Mesenchymal stem cell (in vitro differentiated cells and primary cell): Measurements from ENCODE around the gene PAQR9. TPM values are rescaled to one million over a fixed set of nuclear protein-coding genes. Genes with fewer than 3 reads are reported as not detected.

Source experiments
- DNase-seq: peaks from one replicate; pipeline ENCODE4 v3.0.0-alpha.2; 2013
- H2AFZ ChIP-seq: one replicate; pipeline ENCODE4 v1.6.1; 2013; ENCODE audit warnings: low read depth, mild to moderate bottlenecking, control low read depth, inconsistent platforms, low read length, moderate library complexity
- H2AK5ac ChIP-seq: 2 replicates; pipeline ENCODE4 v1.6.1; 2013; ENCODE audit warnings: low read length, moderate library complexity, mild to moderate bottlenecking, inconsistent platforms; ENCODE audit not compliant: severe bottlenecking
- H2BK120ac ChIP-seq: one replicate; pipeline ENCODE4 v1.6.1; 2013; ENCODE audit warnings: low read depth, mild to moderate bottlenecking, inconsistent platforms, low read length, moderate library complexity
- H2BK12ac ChIP-seq, 2 experiments: one replicate each; pipeline ENCODE4 v1.6.1; 2013; ENCODE audit warnings: inconsistent platforms in 2 of 2, low read length in 2 of 2, mild to moderate bottlenecking in 2 of 2, moderate library complexity in 2 of 2, control low read depth in 1 of 2
- H2BK15ac ChIP-seq: one replicate; pipeline ENCODE4 v1.6.1; 2013; ENCODE audit warnings: mild to moderate bottlenecking, low read depth, inconsistent platforms; ENCODE audit not compliant: poor library complexity, severe bottlenecking
- H2BK5ac ChIP-seq: 2 replicates; pipeline ENCODE4 v1.6.1; 2013; ENCODE audit warnings: low read depth, mild to moderate bottlenecking, low read length, control low read depth, inconsistent platforms; ENCODE audit not compliant: poor library complexity, severe bottlenecking
- H3K14ac ChIP-seq, 2 experiments: one replicate each; pipeline ENCODE4 v1.6.1; 2013; ENCODE audit warnings: inconsistent platforms in 2 of 2, low read length in 2 of 2, control low read depth in 1 of 2, mild to moderate bottlenecking in 1 of 2, moderate library complexity in 1 of 2
- H3K18ac ChIP-seq, 2 experiments: one replicate each; pipeline ENCODE4 v1.6.1; 2013; ENCODE audit warnings: inconsistent platforms in 2 of 2, low read length in 2 of 2, control low read depth in 1 of 2, low read depth in 1 of 2, mild to moderate bottlenecking in 1 of 2
- H3K23ac ChIP-seq, 2 experiments: one replicate each; pipeline ENCODE4 v1.6.1; 2013; ENCODE audit warnings: inconsistent platforms in 2 of 2, low read length in 2 of 2, mild to moderate bottlenecking in 2 of 2, moderate library complexity in 2 of 2, control low read depth in 1 of 2
- H3K27ac ChIP-seq: 2 replicates; pipeline ENCODE4 v1.5.1; 2013; ENCODE audit warnings: mild to moderate bottlenecking, moderate library complexity, low read length, control low read depth, inconsistent platforms; ENCODE audit not compliant: poor library complexity, severe bottlenecking
- H3K27me3 ChIP-seq, 2 experiments: 2 replicates each; pipeline versions ENCODE4 v1.6.1 to v1.7.0; 2013; ENCODE audit warnings: low read length in 2 of 2, mild to moderate bottlenecking in 2 of 2, moderate library complexity in 2 of 2, control low read depth in 1 of 2, inconsistent platforms in 1 of 2; ENCODE audit not compliant: control insufficient read depth in 1 of 2, insufficient read depth in 1 of 2
- H3K36me3 ChIP-seq, 2 experiments: 2 replicates each; pipeline versions ENCODE4 v1.6.1 to v1.7.0; 2013; ENCODE audit warnings: low read length in 2 of 2, control low read depth in 1 of 2, inconsistent platforms in 1 of 2, low read depth in 1 of 2, mild to moderate bottlenecking in 1 of 2; ENCODE audit not compliant: insufficient read depth in 2 of 2, control insufficient read depth in 1 of 2
- H3K4ac ChIP-seq, 2 experiments: one replicate each; pipeline ENCODE4 v1.6.1; 2013; ENCODE audit warnings: inconsistent platforms in 2 of 2, low read length in 2 of 2, mild to moderate bottlenecking in 2 of 2, moderate library complexity in 2 of 2, control low read depth in 1 of 2, low read depth in 1 of 2
- H3K4me1 ChIP-seq: 2 replicates; pipeline ENCODE4 v1.6.1; 2013; ENCODE audit warnings: low read depth, low read length, control low read depth; ENCODE audit not compliant: control insufficient read depth, insufficient read depth
- H3K4me2 ChIP-seq: 2 replicates; pipeline ENCODE4 v1.6.1; 2013; ENCODE audit warnings: low read length, mild to moderate bottlenecking, inconsistent platforms; ENCODE audit not compliant: poor library complexity, severe bottlenecking
- H3K4me3 ChIP-seq, 2 experiments: 2 replicates each; pipeline versions ENCODE4 v1.5.1 to v1.7.0; 2013; ENCODE audit warnings: low read length in 2 of 2, mild to moderate bottlenecking in 2 of 2, control low read depth in 1 of 2, low read depth in 1 of 2; ENCODE audit not compliant: insufficient read depth in 1 of 2
- H3K79me1 ChIP-seq: replicated peaks from 2 replicates; pipeline ENCODE4 v1.6.1; 2013; ENCODE audit warnings: mild to moderate bottlenecking, control low read depth, low read length, inconsistent platforms; ENCODE audit not compliant: poor library complexity, severe bottlenecking
- H3K9ac ChIP-seq: 2 replicates; pipeline ENCODE4 v1.7.0; 2013; ENCODE audit warnings: mild to moderate bottlenecking, low read length, moderate library complexity
- H3K9me3 ChIP-seq: 2 replicates; pipeline ENCODE4 v1.7.0; 2013; ENCODE audit warnings: mild to moderate bottlenecking, low read length; ENCODE audit not compliant: control insufficient read depth
- H4K8ac ChIP-seq: one replicate; pipeline ENCODE4 v1.6.1; 2013; ENCODE audit warnings: inconsistent platforms, mild to moderate bottlenecking, low read length, moderate library complexity
- H4K91ac ChIP-seq: one replicate; pipeline ENCODE4 v1.6.1; 2013; ENCODE audit warnings: mild to moderate bottlenecking, low read length, inconsistent platforms
- WGBS: methylation state at CpG from one replicate; pipeline ENCODE4 v1.1.7; 2013; ENCODE audit warnings: mixed read lengths; 5-methylcytosine and 5-hydroxymethylcytosine counted together
- polyA plus RNA-seq, 2 experiments: library from polyadenylated mRNA; stranded (reverse); fragments of 200-250 nt; gene quantifications; one replicate each; pipeline ENCODE4 v1.2.3, GENCODE V29; 2013

Gene PAQR9, protein sequence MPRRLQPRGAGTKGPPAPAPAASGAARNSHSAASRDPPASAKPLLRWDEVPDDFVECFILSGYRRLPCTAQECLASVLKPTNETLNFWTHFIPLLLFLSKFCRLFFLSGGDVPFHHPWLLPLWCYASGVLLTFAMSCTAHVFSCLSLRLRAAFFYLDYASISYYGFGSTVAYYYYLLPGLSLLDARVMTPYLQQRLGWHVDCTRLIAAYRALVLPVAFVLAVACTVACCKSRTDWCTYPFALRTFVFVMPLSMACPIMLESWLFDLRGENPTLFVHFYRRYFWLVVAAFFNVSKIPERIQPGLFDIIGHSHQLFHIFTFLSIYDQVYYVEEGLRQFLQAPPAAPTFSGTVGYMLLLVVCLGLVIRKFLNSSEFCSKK
- polyA plus RNA-seq (2013, experiment 1 of 2): not detected
- not detected for polyA plus RNA-seq (2013, experiment 2 of 2)

DNA sequence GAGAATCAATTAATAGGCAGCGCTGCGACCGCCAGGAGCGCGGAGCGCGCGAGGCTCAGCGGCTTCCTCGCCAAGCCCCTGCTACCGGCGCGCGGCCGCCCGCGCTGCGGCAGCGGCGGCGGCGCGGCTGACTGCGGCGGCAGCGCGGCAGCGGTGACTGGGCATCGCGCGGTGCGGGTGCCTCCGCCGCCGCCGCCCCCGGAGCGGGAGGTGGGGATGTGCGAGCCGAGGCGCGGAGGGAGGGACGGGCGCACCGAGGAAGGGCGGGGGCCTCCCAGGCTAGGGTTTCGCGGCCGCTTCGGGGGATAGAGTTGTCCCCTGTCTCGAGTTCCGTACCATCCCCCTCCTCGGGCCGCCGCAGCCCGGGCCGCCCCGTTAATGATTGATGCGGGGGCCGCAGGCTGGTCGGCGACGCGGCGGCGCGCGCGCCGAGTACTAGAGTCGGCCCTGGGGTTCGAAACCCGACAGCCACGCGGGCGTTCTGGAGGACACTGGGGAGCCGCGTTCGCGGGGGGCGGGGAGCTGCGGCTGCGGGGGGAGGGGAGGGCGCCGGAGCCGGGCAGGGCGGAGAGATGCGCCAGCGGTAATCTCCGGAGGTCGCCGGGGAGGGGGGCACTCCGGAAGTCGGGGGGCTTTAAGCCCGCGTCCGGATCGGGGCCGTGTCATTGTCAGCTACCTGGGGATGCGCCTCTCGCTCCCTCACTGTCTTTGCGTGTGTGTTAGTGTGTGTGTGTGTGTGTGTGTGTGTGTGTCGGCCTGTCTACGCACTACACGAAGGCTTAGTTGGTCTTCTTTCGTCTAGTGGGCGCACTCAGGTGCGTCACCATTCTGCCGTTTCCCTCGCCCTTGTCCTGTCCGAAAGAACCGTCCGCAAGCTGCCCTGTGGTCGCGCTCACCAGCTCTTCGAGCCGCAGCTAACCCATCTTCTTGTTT, at the start of gene PAQR9:
Gene PAQR9, minus strand, starts transcription at position 159 of the 933 bp plus-strand sequence. CDS start 338 bp downstream, outside the sequence.
- Histone ChIP-seq H3K4ac (no peak within 1 kb of the TSS), H4K8ac (peak within 1 kb of the TSS; percentile 17), H3K14ac (no peak within 1 kb of the TSS), H2BK5ac (no peak within 1 kb of the TSS), H3K9ac (peak within 1 kb of the TSS; percentile 77), H3K23ac (peak within 1 kb of the TSS in 1 of 2 experiments; percentile 10), H3K18ac (no peak within 1 kb of the TSS), H2AK5ac (no peak within 1 kb of the TSS), H3K4me2 (peak within 1 kb of the TSS; percentile 82), H3K9me3 (no peaks in the 10 kb centered on the region), H3K79me1 (no peaks in the 10 kb centered on the region), H3K27me3 (peaks cover 0 to 13% of the 10 kb centered on the region in 2 experiments), H3K4me3 (peak within 1 kb of the TSS; percentile 79 to 81), H2AFZ (peak within 1 kb of the TSS; percentile 62), H2BK12ac (no peak within 1 kb of the TSS), H4K91ac (no peak within 1 kb of the TSS), H3K36me3 (no peaks in the 10 kb centered on the region), H2BK15ac (no peak within 1 kb of the TSS), H3K4me1 (peaks cover 17% of the 10 kb centered on the region), H2BK120ac (no peak within 1 kb of the TSS), H3K27ac (no peak within 1 kb of the TSS)
- 2% methylated on average over 100 of the region's 117 CpGs for WGBS
- no peak for DNase-seq

DNA sequence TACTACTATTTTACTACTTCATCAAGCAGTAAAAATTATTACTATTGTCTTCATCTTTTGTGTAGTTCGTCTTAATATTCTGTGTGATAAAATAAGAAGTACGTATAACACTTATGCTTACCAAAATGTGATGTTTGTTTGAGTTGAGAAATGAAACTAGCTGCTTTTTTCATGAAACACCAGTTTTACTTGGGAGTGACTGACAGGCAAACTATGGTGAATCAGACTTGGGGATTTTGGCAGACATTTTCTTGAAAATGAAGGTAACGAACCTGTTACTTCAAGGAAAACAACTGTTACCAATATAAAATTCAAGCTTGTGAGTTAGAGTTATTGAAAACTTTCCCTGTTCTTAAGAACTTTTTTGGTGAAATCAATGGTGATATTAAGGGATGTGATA, 48.2 kb upstream of the PAQR9 start:
- no peaks in the 10 kb centered on the region for H3K79me1 ChIP-seq
- no peak overlapping the region for H3K4me2 ChIP-seq
- peaks cover 0 to 40% of the 10 kb centered on the region in 2 experiments for H3K36me3 ChIP-seq
- no peak overlapping the region for H3K14ac ChIP-seq
- H2AK5ac ChIP-seq: no peak overlapping the region
- no peak overlapping the region for H2AFZ ChIP-seq
- H3K9me3 ChIP-seq: no peaks in the 10 kb centered on the region
- H3K23ac ChIP-seq: no peak overlapping the region
- no peak overlapping the region for H2BK5ac ChIP-seq
- no peak for DNase-seq
- no peaks in the 10 kb centered on the region for H3K27me3 ChIP-seq
- H4K91ac ChIP-seq: no peak overlapping the region
- H2BK15ac ChIP-seq: no peak overlapping the region
- H2BK12ac ChIP-seq: no peak overlapping the region
- H2BK120ac ChIP-seq: no peak overlapping the region
- no peak overlapping the region for H3K27ac ChIP-seq
- H3K9ac ChIP-seq: peak overlapping the region; percentile 8
- peaks cover 3% of the 10 kb centered on the region for H3K4me1 ChIP-seq
- 96% methylated on average over 2 of the region's 3 CpGs for whole genome bisulfite sequencing
- H3K4me3 ChIP-seq: no peak overlapping the region
- H4K8ac ChIP-seq: no peak overlapping the region
- H3K18ac ChIP-seq: no peak overlapping the region
- H3K4ac ChIP-seq: no peak overlapping the region

- Histone ChIP-seq H2BK5ac (no peak overlapping the region), H2AK5ac (no peak overlapping the region), H3K79me1 (no peaks in the 10 kb centered on the region), H3K4me2 (no peak overlapping the region), H4K91ac (no peak overlapping the region), H3K9ac (no peak overlapping the region), H3K4me1 (peaks cover 3% of the 10 kb centered on the region), H2BK15ac (no peak overlapping the region), H3K4ac (no peak overlapping the region), H3K23ac (no peak overlapping the region), H3K9me3 (no peaks in the 10 kb centered on the region), H3K18ac (no peak overlapping the region), H2BK120ac (no peak overlapping the region), H2AFZ (no peak overlapping the region), H3K14ac (no peak overlapping the region), H3K36me3 (peaks cover 0 to 25% of the 10 kb centered on the region in 2 experiments), H2BK12ac (no peak overlapping the region), H3K4me3 (no peak overlapping the region), H4K8ac (no peak overlapping the region), H3K27ac (no peak overlapping the region), H3K27me3 (no peaks in the 10 kb centered on the region)
- WGBS: 91% methylated on average over 2 of the region's 3 CpGs
- no peak for DNase-seq
Measured at GRCh38 chr3:143010024-143010423, 46.5 kb upstream of the PAQR9 start.

GRCh38 chr3:143004823-143005222, 41.3 kb upstream of the PAQR9 start:
- Histone ChIP-seq H3K27me3 (no peaks in the 10 kb centered on the region), H4K8ac (no peak overlapping the region), H3K79me1 (no peaks in the 10 kb centered on the region), H3K9ac (peak overlapping the region; percentile 27), H2AFZ (no peak overlapping the region), H3K27ac (no peak overlapping the region), H3K23ac (no peak overlapping the region), H4K91ac (no peak overlapping the region), H3K36me3 (no peaks in the 10 kb centered on the region), H2BK12ac (no peak overlapping the region), H3K4me2 (no peak overlapping the region), H3K4me1 (peaks cover 3% of the 10 kb centered on the region), H2BK5ac (no peak overlapping the region), H3K4ac (no peak overlapping the region), H2BK120ac (no peak overlapping the region), H3K14ac (no peak overlapping the region), H3K4me3 (no peak overlapping the region), H2AK5ac (no peak overlapping the region), H3K9me3 (no peaks in the 10 kb centered on the region), H2BK15ac (no peak overlapping the region), H3K18ac (no peak overlapping the region)
- WGBS: no CpG with 5 or more reads among the region's 2 CpGs
- no peak for DNase-seq
